HL-60 (cell line): ENCODE measurements around the gene CLN5.

ENCODE experiments used
- GABPA ChIP-seq: IDR thresholded peaks from 2 replicates; pipeline ENCODE4 v1.6.1; 2012; ENCODE audit warnings: low read depth
- POLR2AphosphoS5 ChIP-seq: IDR thresholded peaks from 2 replicates; pipeline ENCODE4 v1.6.1; 2012; ENCODE audit warnings: low read depth
- SPI1 ChIP-seq: IDR thresholded peaks from 2 replicates; pipeline ENCODE4 v1.6.1; 2012; ENCODE audit warnings: low read depth, mild to moderate bottlenecking, borderline replicate concordance
- TF ChIP-seq, protein P1 (sequence below): IDR thresholded peaks from one replicate; pipeline ENCODE4 v1.5.1; 2011; ENCODE audit warnings: low read length, control low read depth, inconsistent platforms; ENCODE audit not compliant: insufficient read depth
- TF ChIP-seq, protein P2 (sequence below): IDR thresholded peaks from 2 replicates; pipeline ENCODE4 v1.6.1; 2012; ENCODE audit warnings: low read depth; ENCODE audit not compliant: insufficient replicate concordance

DNA sequence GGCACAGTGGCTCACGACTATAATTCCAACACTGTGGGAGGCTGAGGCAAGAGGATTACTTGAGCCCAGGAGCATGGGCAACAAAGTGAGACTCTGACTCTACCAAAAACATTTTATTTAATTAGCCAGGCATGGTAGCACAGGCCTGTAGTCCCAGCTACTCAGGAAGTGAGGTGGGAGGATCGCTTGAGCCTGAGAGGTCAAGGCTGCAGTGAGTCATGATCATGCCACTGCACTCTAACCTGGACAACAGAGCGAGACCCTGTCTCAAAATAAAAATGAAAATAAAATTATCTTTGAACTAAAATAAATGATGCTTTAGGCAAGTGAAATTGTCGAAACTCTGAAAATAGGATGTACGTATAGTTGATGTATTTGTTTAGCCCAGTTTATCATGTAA lies 8.2 kb upstream of the CLN5 start:
- TF ChIP-seq POLR2AphosphoS5 = no peak
- TF ChIP-seq, protein P1, sequence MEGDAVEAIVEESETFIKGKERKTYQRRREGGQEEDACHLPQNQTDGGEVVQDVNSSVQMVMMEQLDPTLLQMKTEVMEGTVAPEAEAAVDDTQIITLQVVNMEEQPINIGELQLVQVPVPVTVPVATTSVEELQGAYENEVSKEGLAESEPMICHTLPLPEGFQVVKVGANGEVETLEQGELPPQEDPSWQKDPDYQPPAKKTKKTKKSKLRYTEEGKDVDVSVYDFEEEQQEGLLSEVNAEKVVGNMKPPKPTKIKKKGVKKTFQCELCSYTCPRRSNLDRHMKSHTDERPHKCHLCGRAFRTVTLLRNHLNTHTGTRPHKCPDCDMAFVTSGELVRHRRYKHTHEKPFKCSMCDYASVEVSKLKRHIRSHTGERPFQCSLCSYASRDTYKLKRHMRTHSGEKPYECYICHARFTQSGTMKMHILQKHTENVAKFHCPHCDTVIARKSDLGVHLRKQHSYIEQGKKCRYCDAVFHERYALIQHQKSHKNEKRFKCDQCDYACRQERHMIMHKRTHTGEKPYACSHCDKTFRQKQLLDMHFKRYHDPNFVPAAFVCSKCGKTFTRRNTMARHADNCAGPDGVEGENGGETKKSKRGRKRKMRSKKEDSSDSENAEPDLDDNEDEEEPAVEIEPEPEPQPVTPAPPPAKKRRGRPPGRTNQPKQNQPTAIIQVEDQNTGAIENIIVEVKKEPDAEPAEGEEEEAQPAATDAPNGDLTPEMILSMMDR = no peak
- TF ChIP-seq, protein P2, sequence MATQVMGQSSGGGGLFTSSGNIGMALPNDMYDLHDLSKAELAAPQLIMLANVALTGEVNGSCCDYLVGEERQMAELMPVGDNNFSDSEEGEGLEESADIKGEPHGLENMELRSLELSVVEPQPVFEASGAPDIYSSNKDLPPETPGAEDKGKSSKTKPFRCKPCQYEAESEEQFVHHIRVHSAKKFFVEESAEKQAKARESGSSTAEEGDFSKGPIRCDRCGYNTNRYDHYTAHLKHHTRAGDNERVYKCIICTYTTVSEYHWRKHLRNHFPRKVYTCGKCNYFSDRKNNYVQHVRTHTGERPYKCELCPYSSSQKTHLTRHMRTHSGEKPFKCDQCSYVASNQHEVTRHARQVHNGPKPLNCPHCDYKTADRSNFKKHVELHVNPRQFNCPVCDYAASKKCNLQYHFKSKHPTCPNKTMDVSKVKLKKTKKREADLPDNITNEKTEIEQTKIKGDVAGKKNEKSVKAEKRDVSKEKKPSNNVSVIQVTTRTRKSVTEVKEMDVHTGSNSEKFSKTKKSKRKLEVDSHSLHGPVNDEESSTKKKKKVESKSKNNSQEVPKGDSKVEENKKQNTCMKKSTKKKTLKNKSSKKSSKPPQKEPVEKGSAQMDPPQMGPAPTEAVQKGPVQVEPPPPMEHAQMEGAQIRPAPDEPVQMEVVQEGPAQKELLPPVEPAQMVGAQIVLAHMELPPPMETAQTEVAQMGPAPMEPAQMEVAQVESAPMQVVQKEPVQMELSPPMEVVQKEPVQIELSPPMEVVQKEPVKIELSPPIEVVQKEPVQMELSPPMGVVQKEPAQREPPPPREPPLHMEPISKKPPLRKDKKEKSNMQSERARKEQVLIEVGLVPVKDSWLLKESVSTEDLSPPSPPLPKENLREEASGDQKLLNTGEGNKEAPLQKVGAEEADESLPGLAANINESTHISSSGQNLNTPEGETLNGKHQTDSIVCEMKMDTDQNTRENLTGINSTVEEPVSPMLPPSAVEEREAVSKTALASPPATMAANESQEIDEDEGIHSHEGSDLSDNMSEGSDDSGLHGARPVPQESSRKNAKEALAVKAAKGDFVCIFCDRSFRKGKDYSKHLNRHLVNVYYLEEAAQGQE = no peak
- TF ChIP-seq GABPA = no peak
- no peak for TF ChIP-seq SPI1
